ENCODE data around the gene MPRIP.

DNA sequence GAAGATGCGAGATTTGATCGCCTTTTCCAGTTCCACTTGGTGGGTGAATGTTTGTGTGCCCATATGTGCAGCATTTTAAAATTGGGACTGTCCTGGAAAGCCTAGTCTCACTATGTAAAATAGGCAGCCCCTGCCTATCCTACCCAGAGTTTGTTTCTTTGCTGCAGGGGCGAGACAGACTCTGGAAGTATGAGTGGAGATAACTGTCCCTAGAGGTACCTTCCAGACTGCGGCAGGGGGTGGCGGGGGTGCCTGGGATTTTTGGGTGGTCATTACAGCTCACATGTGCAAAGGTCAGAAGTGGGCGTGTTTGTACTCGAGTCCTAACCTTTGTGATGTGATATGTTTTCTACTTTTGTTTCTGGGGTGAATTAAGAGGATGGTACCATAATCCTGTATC, 36.6 kb downstream of the MPRIP start:
- no peak for TF ChIP-seq SRF (IDR thresholded peaks at IDR 0.05; ENCODE audit: low read depth)
- no peak for TF ChIP-seq EZH2 (IDR thresholded peaks at IDR 0.05)
- TF ChIP-seq EZH2phosphoT487 (IDR thresholded peaks at IDR 0.05; ENCODE audit: borderline replicate concordance): no peak
- no peak for TF ChIP-seq POLR2A (IDR thresholded peaks at IDR 0.05; ENCODE audit: borderline replicate concordance, extremely low read depth, insufficient read depth, insufficient read length)
- TF ChIP-seq, protein P1, sequence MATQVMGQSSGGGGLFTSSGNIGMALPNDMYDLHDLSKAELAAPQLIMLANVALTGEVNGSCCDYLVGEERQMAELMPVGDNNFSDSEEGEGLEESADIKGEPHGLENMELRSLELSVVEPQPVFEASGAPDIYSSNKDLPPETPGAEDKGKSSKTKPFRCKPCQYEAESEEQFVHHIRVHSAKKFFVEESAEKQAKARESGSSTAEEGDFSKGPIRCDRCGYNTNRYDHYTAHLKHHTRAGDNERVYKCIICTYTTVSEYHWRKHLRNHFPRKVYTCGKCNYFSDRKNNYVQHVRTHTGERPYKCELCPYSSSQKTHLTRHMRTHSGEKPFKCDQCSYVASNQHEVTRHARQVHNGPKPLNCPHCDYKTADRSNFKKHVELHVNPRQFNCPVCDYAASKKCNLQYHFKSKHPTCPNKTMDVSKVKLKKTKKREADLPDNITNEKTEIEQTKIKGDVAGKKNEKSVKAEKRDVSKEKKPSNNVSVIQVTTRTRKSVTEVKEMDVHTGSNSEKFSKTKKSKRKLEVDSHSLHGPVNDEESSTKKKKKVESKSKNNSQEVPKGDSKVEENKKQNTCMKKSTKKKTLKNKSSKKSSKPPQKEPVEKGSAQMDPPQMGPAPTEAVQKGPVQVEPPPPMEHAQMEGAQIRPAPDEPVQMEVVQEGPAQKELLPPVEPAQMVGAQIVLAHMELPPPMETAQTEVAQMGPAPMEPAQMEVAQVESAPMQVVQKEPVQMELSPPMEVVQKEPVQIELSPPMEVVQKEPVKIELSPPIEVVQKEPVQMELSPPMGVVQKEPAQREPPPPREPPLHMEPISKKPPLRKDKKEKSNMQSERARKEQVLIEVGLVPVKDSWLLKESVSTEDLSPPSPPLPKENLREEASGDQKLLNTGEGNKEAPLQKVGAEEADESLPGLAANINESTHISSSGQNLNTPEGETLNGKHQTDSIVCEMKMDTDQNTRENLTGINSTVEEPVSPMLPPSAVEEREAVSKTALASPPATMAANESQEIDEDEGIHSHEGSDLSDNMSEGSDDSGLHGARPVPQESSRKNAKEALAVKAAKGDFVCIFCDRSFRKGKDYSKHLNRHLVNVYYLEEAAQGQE (IDR thresholded peaks at IDR 0.05; ENCODE audit: low read depth): no peak
- TF ChIP-seq, protein P2, sequence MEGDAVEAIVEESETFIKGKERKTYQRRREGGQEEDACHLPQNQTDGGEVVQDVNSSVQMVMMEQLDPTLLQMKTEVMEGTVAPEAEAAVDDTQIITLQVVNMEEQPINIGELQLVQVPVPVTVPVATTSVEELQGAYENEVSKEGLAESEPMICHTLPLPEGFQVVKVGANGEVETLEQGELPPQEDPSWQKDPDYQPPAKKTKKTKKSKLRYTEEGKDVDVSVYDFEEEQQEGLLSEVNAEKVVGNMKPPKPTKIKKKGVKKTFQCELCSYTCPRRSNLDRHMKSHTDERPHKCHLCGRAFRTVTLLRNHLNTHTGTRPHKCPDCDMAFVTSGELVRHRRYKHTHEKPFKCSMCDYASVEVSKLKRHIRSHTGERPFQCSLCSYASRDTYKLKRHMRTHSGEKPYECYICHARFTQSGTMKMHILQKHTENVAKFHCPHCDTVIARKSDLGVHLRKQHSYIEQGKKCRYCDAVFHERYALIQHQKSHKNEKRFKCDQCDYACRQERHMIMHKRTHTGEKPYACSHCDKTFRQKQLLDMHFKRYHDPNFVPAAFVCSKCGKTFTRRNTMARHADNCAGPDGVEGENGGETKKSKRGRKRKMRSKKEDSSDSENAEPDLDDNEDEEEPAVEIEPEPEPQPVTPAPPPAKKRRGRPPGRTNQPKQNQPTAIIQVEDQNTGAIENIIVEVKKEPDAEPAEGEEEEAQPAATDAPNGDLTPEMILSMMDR (IDR thresholded peaks at IDR 0.05 in 2 of 3, conservative IDR thresholded peaks at IDR 0.05 in 1 of 3; ENCODE audit: borderline replicate concordance in 1 of 3, insufficient read depth in 1 of 3, low read depth in 2 of 3, low read length in 2 of 3): no peak
- no peak for TF ChIP-seq SIN3A (IDR thresholded peaks at IDR 0.05; ENCODE audit: low read depth)
- TF ChIP-seq RAD21 (IDR thresholded peaks at IDR 0.05; ENCODE audit: low read depth): no peak
- TF ChIP-seq FOSL1 (IDR thresholded peaks at IDR 0.05; ENCODE audit: low read depth): no peak
